Transverse colon (tissue), 4 donors: ENCODE results near the gene SHMT2. TPM values are rescaled to one million over a fixed set of nuclear protein-coding genes. Genes with fewer than 3 reads are reported as not detected.

ENCODE experiments used
- DNase-seq: peaks from one replicate; pipeline ENCODE4 v3.0.0-alpha.2; 2019
- H3K27ac ChIP-seq, 4 donors: fragments of 200-600 bp; sonication (generic); 2 replicates each; pipeline ENCODE4 v1.5.1; 2016 to 2018; ENCODE audit warnings: inconsistent platforms in 4 of 4
- H3K27me3 ChIP-seq: fragments of 200-600 bp; sonication (generic); 2 replicates; pipeline ENCODE4 v1.5.1; 2017; ENCODE audit warnings: inconsistent platforms
- H3K36me3 ChIP-seq, 4 donors: fragments of 200-600 bp; sonication (generic); 2 replicates each; pipeline ENCODE4 v1.5.1; 2017 to 2019; ENCODE audit warnings: inconsistent platforms in 4 of 4
- H3K4me1 ChIP-seq, 4 donors: fragments of 200-600 bp; sonication (generic); 2 replicates each; pipeline ENCODE4 v1.5.1; 2017 to 2020; ENCODE audit warnings: inconsistent platforms in 4 of 4
- H3K4me3 ChIP-seq, 4 donors: fragments of 200-600 bp; sonication (generic); 1 replicate in 1 of 4; 2 replicates in 3 of 4; pipeline versions ENCODE4 v1.5.1 to v1.6.1; 2017 to 2019; ENCODE audit warnings: inconsistent platforms in 4 of 4
- H3K9me3 ChIP-seq, 2 donors: fragments of 200-600 bp; sonication (generic); 2 replicates each; pipeline ENCODE4 v1.5.1; 2017 to 2019; ENCODE audit warnings: inconsistent platforms in 2 of 2
- CTCF ChIP-seq, 5 experiments: fragments of 200-600 bp in 3 of 5; fragments of 450-650 bp in 2 of 5; sonication (generic) in 3 of 5; IDR thresholded peaks; 1 replicate in 2 of 5; 2 replicates in 3 of 5; pipeline ENCODE4 v1.5.1; 2016 to 2017; ENCODE audit warnings: antibody characterized with exemption in 5 of 5, inconsistent platforms in 3 of 5, mild to moderate bottlenecking in 2 of 5, moderate library complexity in 1 of 5
- EP300 ChIP-seq: sonication (generic); formaldehyde crosslinking; IDR thresholded peaks from one replicate; pipeline ENCODE4 v1.6.1; 2017; ENCODE audit warnings: antibody characterized with exemption, low read depth
- POLR2A ChIP-seq: fragments of 450-650 bp; IDR thresholded peaks from one replicate; pipeline ENCODE4 v1.6.1; 2016; ENCODE audit warnings: antibody characterized with exemption, mild to moderate bottlenecking, moderate library complexity
- POLR2AphosphoS5 ChIP-seq, 3 donors: sonication (generic); formaldehyde crosslinking; IDR thresholded peaks; one replicate each; pipeline ENCODE4 v1.6.1; 2016; ENCODE audit warnings: antibody characterized with exemption in 3 of 3
- WGBS, 2 donors: methylation state at CpG; one replicate each; pipeline ENCODE4 v1.1.5; 2018; ENCODE audit warnings: low coverage in 1 of 2; 5-methylcytosine and 5-hydroxymethylcytosine counted together
- in situ Hi-C, 4 donors: fragments of 200-750 bp; cut with MboI; loops; one replicate each; pipeline versions ENCODE4 v1.15.0 to v1.15.1; 2017; ENCODE audit warnings: low sequenced_read_pairs in 3 of 4, low pct_ligation_motif_present in 1 of 4, low pct_unique_long_range_greater_than_20kb in 1 of 4
- intact Hi-C: fragments of 100-400 bp; cut with DNase I; formaldehyde crosslinking; loops from one replicate; pipeline ENCODE4 v1.15.1; 2023; ENCODE audit warnings: low total_unique reads
- total RNA-seq, 4 donors: library from RNA; depleted of rRNA; stranded (reverse); fragments of >200 nt; gene quantifications; one replicate each; pipeline ENCODE4 v1.1.0, GENCODE V29; 2016

Gene SHMT2
- total RNA-seq, 4 donors from 2014 or later, result 29.2 to 104 (median 33.4) TPM

GRCh38 chr12:57213763-57214397 is 15.6 kb upstream of the SHMT2 start:
- Histone ChIP-seq H3K27ac (no peak overlapping the region), H3K36me3 (no peaks in the 10 kb centered on the region), H3K4me3 (no peak overlapping the region), H3K9me3 (no peaks in the 10 kb centered on the region), H3K4me1 (peaks cover 16 to 27% (median 18%) of the 10 kb centered on the region in 4 donors), H3K27me3 (peaks cover 44% of the 10 kb centered on the region)
- intact Hi-C loops, result loop anchor here (1.0 kb wide), 1 partner anchor 25 kb away; no protein-coding TSS in a partner anchor
- TF ChIP-seq POLR2AphosphoS5 (IDR thresholded peaks at IDR 0.05) (no peak), EP300 (no peak), CTCF (IDR thresholded peaks at IDR 0.05) (no peak), POLR2A (no peak)
- WGBS, 2 donors, result 63% methylated on average over 4 of the region's 4 CpGs; no CpG with 5 or more reads in 1 of the 2 donors
- DNase-seq, result no peak
- in situ Hi-C loops, result no loop called here

- Histone ChIP-seq H3K27me3 (peaks cover 49% of the 10 kb centered on the region), H3K9me3 (no peaks in the 10 kb centered on the region), H3K27ac (no peak overlapping the region), H3K4me3 (no peak overlapping the region), H3K4me1 (peaks cover 16 to 27% (median 18%) of the 10 kb centered on the region in 4 donors), H3K36me3 (no peaks in the 10 kb centered on the region)
- 0% methylated on average over 14 of the region's 14 CpGs; no CpG with 5 or more reads in 1 of the 2 donors for WGBS, 2 donors
- TF ChIP-seq POLR2AphosphoS5 (IDR thresholded peaks at IDR 0.05), result peak in 1 of 3 donors; percentile 11
- no peak for TF ChIP-seq POLR2A
- peak; percentile 71 to 78 (median 77) for TF ChIP-seq CTCF (IDR thresholded peaks at IDR 0.05)
- no peak for TF ChIP-seq EP300
- peak; percentile 70 for DNase-seq
- in situ Hi-C loops, result no loop called here
- intact Hi-C loops, result no loop called here
Observed at GRCh38 chr12:57214398-57214781, 15.1 kb upstream of the SHMT2 start.

GRCh38 chr12:57215065-57215464 is 14.4 kb upstream of the SHMT2 start:
- Histone ChIP-seq H3K9me3 (no peaks in the 10 kb centered on the region), H3K4me1 (peaks cover 16 to 27% (median 18%) of the 10 kb centered on the region in 4 donors), H3K27ac (no peak overlapping the region), H3K4me3 (no peak overlapping the region), H3K36me3 (no peaks in the 10 kb centered on the region), H3K27me3 (peaks cover 56% of the 10 kb centered on the region)
- intact Hi-C loops, result no loop called here
- DNase-seq, result no peak
- in situ Hi-C loops, result no loop called here
- WGBS, 2 donors, result 0 to 32% methylated on average over 1 to 11 of the region's 11 CpGs
- TF ChIP-seq POLR2AphosphoS5 (IDR thresholded peaks at IDR 0.05), result no peak
- no peak for TF ChIP-seq POLR2A

DNA sequence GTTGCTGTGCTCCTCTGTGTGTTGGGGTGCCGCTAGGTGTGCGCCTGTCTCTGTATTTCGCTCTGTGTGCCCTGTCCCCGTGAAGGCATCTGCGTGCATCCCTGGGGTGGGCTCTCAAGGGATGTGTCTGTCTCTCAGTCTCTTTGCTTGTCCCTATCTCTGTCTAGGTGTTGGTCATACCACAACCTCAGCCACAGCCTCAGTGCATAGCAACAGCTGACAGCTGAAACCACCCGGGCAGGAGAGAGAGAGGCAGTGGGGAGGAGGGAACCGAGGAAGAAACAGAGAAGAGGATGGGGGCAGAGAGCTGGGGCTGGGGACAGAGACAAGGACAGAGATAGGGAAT is 13.9 kb upstream of the SHMT2 start:
- H3K27ac ChIP-seq, result no peak overlapping the region
- DNase-seq, result no peak
- 11% methylated on average over 7 of the region's 7 CpGs; no CpG with 5 or more reads in 1 of the 2 donors for WGBS, 2 donors
- peaks cover 16 to 27% (median 18%) of the 10 kb centered on the region in 4 donors for H3K4me1 ChIP-seq
- in situ Hi-C loops, result no loop called here
- no peaks in the 10 kb centered on the region for H3K9me3 ChIP-seq
- no peak overlapping the region for H3K4me3 ChIP-seq
- no peak for TF ChIP-seq EP300
- TF ChIP-seq POLR2A, result no peak
- no peak for TF ChIP-seq CTCF (IDR thresholded peaks at IDR 0.05)
- no peak for TF ChIP-seq POLR2AphosphoS5 (IDR thresholded peaks at IDR 0.05)
- H3K36me3 ChIP-seq, result no peaks in the 10 kb centered on the region
- peaks cover 62% of the 10 kb centered on the region for H3K27me3 ChIP-seq
- intact Hi-C loops, result no loop called here
